Posterior cingulate gyrus (tissue), 11 donors: ENCODE results near the gene ZDHHC7.
"Not testable (repeated sequence)": the region's sequence is repeated elsewhere in the genome, so short reads cannot be mapped to it uniquely, and the experiment has no call there.

Source experiments
- DNase-seq, 10 donors: peaks; one replicate each; pipeline versions ENCODE4 v3.0.0 to v3.0.0-alpha.2; 2020 to 2021; ENCODE audit warnings: mixed read lengths in 3 of 10
- intact Hi-C: fragments of 100-400 bp; cut with DNase I; formaldehyde crosslinking; loops from one replicate; pipeline ENCODE4 v1.15.1; 2023

Gene ZDHHC7

DNA sequence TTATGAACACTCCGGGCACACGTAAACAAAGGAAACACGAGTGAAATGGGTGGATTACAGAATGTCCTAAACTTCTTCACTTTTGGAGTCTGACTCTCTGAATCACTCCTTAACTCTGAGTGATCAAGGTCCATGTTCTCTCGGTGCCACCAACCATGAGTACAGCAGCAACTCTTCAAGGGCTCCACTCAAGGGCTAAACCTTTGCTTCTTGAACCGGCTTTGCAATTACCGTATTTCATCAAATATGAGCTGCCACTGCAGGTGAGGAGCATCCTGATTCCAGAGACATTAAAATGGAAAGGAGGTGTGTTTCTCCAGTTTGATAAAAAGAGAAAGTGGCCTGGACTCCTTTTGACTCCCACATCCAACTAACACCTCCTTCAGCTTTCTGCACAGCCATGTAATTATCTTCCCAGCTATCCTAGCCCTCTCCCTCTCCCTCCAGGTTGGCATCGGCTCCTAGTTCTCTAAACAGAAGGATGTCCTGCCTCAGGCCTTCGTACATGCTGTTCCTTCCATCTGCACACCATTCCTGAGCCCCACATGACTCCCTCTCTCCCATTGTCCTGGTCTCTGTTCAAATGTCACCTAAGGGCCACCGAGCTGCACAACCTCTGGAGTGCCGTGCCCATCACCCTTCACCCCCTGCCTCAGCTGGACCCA, 61.4 kb downstream of the ZDHHC7 start:
- intact Hi-C loops, result no loop called here
- no peak for DNase-seq

- no peak for DNase-seq
- intact Hi-C loops, result no loop called here
These were observed 62.3 kb downstream of the ZDHHC7 start for GRCh38 chr16:84948851-84949610.

DNA sequence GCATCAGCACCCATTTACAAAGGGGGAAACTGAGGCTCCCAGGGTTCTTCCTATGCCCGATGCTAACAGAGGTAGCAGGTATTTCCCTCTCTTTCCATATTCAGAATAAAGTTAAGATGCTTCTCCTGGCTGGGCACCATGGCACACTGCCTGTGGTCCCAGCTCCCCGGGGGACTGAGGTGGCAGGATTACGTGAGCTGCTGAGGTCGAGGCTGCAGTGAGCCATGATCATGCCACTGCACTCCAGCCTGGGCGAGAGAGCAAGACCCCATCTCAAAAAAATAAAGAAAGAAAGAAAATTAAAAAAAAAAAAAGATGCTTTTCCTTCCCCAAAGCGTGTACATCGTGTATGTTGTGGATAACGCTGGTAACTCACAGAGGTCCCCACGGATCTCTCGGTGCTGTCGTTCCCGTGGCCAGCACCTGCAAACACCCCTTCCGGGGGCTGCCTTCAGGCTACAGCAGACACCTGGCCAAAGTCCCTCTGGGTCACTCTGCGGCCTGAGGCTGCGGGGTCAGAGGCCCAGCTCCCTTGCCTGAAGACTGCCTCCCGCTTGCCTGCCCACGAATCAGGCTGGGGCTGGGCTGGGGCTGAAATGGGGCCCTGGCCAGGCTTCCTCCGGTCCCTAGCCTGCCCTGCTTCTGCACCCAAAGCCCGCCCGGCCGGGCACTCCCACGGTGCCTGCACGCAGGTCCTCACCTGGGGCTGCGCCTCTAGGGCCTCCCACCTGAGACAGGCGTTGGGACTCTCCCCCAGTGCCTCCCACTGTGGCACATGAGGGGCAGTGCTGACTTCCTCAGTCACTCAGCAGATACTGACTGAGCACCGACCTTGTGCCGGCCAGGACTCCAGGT, 63.1 kb downstream of the ZDHHC7 start:
- intact Hi-C loops, result no loop called here

GRCh38 chr16:84947022-84947421, 64.3 kb downstream of the ZDHHC7 start:
- DNase-seq, result peak in 1 of 10 donors; percentile 23
- intact Hi-C loops, result no loop called here

More for the DNA sequence above, 63.1 kb downstream of the ZDHHC7 start:
- DNase-seq, result no peak

DNA sequence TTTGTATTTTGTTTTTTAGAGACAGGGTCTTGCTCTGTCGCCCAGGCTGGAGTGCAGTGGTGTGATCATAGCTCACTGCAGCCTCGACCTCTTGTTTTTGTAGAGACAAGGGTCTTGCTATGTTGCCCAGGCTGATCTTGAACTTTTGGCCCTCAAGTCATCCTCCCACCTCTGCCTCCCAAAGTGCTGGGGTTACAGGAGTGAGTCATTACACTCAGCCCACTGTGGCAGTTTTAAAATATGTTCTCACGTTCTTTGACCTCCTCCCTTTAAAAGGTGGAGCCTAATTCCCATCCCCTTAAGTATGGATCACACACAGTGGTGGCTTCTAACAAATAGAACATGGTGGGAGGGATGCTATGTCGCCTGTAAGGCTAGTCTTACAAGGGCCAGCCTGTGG, 67.7 kb downstream of the ZDHHC7 start:
- intact Hi-C loops, result no loop called here
- DNase-seq, result no peak

DNA sequence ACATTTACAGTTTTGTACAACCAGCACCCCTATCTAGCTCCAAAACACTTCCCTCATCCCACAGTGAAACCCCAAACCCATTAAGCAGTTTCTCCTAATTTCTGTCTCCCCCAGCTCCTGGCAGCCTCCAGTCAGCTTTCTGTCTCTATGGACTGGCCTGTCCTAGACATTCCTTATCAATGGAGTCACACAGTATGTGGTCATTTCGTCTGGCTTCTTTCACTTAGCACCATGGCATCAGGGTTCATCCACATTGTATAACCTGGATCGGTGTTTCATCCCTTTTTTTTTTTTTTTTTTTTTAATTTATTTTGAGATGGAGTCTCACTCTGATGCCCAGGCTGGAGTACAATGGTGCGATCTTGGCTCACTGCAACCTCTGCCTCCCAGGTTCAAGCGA, 68.5 kb downstream of the ZDHHC7 start:
- no peak for DNase-seq
- intact Hi-C loops, result no loop called here

- intact Hi-C loops, result no loop called here
- peak in 2 of 10 donors; percentile 9 to 48 for DNase-seq
These were observed 69.4 kb downstream of the ZDHHC7 start for GRCh38 chr16:84941921-84942320.

- peak in 1 of 10 donors; percentile 79 for DNase-seq
- intact Hi-C loops, result no loop called here
These were observed 70.4 kb downstream of the ZDHHC7 start for GRCh38 chr16:84940670-84941551.

GRCh38 chr16:84938616-84939015, 72.7 kb downstream of the ZDHHC7 start:
- DNase-seq, intact Hi-C loops: not testable (repeated sequence)

DNA sequence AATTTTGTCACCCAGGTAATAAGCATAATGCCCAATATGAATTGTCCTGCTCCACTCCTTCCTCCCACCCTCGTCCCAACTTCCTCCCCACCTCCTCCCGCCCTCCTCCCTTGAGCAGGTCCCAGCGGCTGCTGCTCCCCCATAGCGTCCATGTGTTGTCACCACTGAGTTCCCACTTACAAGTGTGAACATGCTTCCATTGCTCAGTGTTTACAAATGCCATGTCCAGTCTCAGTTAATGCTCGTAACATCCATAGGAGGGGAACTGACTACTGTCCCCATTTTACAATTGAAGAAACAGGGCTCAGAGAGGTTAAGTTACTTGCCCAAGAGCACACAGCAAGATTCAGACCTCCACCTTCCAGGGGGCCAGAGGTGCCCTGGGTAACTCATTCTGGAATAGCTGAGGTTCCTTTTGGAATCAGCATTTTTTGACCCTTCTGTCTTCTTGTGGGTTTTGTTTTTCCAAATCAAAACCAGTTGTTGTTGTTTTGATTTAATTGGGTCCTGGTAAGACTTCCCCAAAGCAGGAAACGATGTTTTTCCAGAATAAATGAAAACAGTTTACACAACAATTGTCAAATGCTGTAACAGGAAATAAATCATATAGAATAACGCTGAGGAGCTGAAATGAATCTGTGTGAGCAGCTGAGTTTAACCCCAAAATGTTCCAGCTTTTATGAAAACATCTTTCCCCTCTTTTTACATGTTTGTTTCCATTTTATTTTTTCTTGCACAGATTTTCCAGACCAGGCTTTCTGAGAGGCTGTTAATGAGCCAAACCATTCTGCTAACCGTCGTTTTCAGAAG, 73.9 kb downstream of the ZDHHC7 start:
- DNase-seq, result peak in 1 of 10 donors; percentile 20
- intact Hi-C loops, result no loop called here

DNA sequence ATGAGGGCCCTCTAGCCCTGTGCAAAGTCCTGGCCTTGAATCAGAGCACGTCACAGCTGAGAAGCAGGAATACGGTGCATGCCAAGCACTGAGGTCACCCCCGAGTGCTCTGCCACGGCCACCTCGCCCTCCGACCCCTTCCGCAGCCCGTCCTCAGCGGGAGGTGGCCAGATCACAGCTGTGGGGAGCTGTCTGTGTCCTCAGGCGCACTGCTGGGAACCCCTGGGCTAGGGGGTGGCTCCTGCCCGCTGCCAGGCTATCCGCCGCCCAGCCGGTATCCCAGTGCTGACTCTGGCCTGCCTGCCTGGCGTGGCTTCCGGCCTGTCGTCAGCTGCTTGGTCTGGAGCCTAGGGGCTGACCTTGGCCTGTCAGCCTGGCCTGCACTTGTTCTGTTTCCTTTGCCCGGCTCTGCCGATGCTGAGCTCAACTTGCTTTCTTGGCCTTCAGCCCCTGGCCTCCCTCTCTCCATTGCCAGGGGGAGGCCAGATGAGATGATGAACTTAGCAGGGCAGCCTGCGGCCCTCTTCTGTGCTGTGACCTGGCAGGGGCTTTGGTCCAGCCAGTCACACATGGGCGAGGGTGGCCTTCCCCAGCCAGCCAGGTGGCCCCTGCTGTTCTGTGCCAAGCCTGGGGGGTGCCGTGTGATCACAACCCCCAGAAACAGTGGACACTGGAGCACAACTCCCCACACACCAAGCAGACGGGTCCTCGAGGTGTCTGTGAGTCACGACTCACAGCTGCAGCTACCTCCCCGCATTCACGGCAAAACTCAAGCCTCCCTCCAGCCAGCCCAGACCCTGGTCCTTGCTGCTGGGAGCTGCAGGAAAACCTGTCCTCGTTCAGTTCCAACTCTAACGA, 77.3 kb downstream of the ZDHHC7 start:
- intact Hi-C loops, result no loop called here

DNA sequence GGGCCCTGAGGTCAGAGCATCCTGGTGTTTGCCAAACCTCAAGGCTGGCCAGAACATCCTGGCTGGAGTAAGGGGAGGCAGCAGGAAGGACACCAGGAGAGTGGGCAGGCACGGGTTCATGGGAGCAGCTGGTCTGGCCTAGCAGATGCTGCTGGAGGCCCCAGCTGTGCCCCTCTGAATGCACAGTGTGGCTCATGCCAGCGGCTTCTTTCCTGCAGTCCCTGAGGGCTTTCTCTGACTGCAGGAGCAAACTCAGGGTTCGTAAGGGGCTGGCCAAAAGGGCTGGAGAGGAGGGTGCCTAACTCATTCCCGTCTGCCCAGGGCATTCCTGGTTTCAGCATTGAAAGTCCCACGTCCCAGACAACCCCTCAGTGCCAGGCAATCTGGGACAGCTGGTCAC, 78.7 kb downstream of the ZDHHC7 start:
- DNase-seq, result peak in 1 of 10 donors; percentile 66
- intact Hi-C loops, result no loop called here

More for the DNA sequence above, 77.3 kb downstream of the ZDHHC7 start:
- DNase-seq, result peak; percentile 30 to 93 (median 58)

DNA sequence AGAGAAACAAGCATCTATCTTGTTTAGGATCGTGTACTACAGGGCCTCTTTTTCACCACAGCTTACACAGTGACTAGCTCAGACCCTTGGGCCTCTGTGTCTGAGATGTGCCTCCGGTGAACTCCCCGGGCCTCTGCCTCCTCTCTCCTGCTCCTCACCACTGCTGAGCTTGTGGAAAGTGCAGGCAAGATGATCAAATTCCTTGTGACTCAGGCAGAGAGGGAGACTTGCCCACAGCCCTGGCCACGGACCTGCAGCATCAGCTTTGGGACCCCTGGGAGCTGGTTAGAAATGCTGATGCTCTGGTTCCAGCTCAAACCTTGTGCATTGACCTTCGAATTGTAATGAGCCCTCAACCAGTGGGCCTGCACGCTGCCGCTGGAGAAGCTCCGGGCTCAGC, 79.8 kb downstream of the ZDHHC7 start:
- intact Hi-C loops, result no loop called here
- DNase-seq, result peak in 1 of 10 donors; percentile 37

GRCh38 chr16:84931107-84931494, 80.2 kb downstream of the ZDHHC7 start:
- DNase-seq, result peak in 1 of 10 donors; percentile 2
- intact Hi-C loops, result no loop called here

- DNase-seq, result peak in 2 of 10 donors; percentile 38 to 73
- intact Hi-C loops, result no loop called here
These were observed 80.8 kb downstream of the ZDHHC7 start for GRCh38 chr16:84930298-84931106.

DNA sequence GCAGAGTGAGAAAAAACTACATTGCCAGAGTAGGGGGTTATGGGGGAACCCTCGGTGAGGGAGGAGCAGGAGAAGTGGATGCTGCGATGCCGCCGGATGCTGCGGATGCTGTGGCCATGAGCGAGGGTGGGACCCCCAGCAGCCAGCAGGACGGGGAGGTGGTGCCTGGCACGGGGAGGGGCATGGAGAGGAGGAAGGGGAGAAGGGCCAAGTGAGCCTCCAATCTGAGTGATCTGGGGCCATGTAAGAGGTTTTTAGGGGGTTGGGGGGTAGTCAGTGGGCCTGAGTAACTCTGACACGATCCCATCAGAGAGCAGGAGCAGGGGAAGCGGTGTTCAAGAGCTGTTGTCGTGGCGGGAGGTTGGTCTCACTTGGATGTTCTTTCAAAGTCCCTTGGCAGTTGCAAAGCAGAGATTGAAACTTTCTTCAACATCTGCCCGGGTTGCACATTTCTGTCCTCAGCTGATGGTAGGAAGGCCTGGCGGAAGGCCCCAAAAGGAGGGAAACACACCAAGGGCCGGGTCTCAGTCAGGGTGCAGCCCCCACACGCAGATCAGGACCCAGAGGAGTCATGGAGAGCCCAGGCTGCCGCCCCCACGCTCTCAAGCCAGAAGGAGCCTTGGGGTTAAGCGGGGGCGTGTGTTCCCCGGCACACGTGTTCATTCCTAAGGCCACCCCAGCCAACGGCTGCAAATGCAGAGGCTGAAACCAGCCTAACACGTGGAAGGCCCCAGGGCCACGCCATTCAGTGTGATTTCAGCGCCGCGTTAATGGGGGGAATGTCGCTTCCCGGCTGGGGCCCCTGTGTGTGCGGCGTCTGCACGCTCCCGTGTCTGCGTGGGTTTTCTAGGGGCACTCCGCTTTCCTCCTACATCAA, 81.7 kb downstream of the ZDHHC7 start:
- intact Hi-C loops, result no loop called here
- peak in 2 of 10 donors; percentile 43 to 72 for DNase-seq
